SIG-M5 (cell line): ENCODE measurements around the gene PELI2.

Source experiments
- DNase-seq: peaks from one replicate; lab custom pipeline; 2025; lab: John Stamatoyannopoulos, UW

The PELI2 gene

DNA sequence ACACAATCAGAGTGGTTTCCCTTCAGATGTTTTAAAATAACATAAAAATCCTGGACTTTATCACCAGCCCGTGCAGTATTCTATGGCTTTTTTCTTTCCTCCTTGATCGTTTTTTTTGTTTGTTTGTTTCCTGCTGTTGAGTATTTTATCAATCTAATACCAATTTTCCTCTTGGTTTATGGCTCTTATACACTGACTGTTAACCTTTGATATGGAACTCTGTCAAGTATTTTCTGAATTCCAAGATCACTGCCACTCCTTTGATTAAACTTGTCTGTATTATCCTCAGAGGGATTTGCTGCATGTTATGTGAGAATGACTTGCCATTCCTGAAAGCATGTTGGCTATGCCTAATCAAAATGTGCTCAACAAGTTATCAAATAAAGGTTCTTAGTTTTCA, 88.4 kb downstream of the PELI2 start:
- DNase-seq, result no peak

GRCh38 chr14:56207626-56208292, 89.5 kb downstream of the PELI2 start:
- no peak for DNase-seq

- DNase-seq, result no peak
Observed at GRCh38 chr14:56208520-56208919, 90.3 kb downstream of the PELI2 start.

DNA sequence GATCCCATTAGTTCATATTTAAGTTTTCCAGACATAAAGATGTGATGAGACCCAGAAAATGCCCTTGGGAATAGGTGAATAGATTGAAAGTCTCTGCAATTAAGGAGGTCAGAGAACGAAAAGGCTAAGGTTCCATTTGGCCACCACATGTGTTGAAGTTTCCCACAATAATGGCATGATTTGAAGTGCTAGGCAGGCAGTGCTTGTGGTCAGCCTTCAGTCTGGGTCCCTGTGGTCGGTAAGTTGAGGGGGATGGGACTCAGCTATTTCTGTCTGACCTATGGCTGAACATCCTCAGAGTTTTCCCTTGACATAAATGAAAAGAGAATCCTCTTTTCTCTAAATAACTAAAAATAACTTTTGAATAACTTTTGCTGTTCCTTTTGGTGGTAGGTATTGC, 92.4 kb downstream of the PELI2 start:
- no peak for DNase-seq

DNA sequence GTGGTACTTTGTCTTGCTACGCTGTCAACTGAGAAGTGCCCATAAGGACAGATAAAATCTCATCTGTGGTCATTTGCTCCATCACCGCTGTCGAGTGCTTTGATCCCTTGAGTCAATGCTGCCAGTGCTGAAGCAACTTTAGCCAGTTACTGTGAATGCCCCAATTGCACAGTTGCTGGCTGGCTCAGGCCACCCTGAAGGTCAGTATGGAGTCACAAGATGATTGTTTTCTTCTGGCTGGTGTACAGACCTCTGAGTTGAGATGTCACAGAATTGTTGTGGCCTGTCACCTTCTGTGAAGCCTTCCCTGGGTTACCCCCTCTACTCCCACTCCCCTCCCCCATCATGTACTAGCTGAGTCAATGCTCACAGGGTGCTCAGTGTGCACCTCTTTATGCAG, 92.9 kb downstream of the PELI2 start:
- no peak for DNase-seq

DNA sequence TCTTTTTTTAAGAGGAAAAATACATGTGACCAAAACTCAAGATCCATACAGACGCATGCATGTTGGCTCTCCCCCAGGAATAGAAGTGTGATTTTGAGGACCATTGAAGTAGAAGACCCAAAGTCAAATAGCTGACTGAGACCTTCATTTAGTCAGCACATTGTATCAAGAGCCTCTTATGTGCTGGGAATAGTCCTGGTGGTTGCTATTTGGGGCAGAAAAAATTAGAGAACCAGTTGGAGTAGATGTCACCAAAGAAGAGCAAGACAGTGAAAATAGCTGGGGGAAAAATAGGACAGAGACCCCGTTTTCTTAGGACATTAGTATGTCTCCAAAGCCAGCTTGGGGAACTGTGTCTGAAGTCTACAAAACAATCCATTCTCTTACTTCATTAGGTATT, 93.6 kb downstream of the PELI2 start:
- no peak for DNase-seq

GRCh38 chr14:56212521-56212920, 94.3 kb downstream of the PELI2 start:
- no peak for DNase-seq

- DNase-seq, result no peak
Observed at GRCh38 chr14:56213306-56213705, 95.1 kb downstream of the PELI2 start.

- no peak for DNase-seq
Observed at GRCh38 chr14:56215180-56215579, 97.0 kb downstream of the PELI2 start.

DNA sequence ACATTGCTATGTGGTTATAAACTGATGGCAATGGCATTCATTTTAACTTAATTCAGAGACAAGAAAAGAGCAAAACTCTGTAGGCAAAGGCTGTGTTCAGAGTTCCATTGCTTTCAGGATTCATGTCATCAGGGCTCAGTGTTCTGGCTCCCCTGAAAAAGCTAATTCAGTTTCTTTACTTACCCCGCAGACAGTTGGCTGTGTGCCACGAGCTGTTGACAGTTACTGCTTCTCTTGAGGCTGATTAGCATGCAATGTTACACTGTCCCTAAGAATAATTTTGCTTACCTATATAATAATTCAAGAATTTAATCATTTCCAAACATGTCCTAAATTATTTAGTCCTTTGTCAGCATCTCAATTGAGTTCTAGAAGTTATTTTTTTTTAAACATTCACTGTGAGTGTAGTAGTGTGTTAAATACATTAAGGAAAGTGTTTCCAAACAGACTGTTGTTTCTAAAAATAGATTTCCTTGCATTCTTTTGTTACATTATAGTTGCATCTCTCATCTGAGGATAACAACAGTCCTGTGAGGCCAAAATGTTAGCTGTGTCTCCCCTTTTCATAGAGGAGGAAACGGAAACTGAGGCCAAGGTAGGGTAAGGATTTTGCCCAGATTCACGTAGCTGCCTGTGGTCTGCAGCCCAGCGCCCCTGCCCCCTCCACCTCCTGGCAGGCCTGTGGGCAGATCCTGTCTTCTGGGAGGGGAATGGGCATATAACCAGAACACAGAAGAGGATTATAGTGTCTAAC, 98.6 kb downstream of the PELI2 start:
- DNase-seq, result no peak

DNA sequence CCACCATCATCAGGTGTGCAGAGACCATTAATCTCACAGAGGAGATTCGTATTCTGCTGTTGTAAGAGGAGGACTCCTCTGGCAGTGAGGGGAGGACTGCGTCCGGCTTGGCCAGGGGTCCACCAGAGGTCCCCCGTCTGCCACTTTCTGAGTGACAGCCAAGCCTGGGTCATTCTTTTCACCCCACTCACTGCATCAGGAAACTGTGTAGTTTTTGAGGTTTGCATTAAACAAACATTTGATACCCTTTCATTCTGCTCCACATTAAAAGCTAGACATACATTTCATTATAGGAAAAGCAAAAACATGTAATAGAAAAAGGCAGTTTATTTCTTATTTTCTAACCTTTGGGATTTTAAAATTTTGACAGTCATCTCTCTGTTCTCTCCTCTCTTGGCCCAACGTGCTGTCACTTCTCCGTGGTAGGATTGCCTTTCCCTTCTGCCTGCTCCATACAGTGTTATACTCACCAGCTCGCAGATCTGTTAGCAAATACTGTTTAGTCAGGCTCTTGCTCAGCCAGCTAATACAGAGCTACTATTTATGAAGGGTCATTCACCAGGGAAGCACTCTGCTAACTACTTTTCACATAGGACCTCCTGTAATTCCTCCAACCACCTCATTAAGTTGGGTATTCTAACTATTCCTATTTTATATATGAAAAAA, 99.3 kb downstream of the PELI2 start:
- no peak for DNase-seq

DNA sequence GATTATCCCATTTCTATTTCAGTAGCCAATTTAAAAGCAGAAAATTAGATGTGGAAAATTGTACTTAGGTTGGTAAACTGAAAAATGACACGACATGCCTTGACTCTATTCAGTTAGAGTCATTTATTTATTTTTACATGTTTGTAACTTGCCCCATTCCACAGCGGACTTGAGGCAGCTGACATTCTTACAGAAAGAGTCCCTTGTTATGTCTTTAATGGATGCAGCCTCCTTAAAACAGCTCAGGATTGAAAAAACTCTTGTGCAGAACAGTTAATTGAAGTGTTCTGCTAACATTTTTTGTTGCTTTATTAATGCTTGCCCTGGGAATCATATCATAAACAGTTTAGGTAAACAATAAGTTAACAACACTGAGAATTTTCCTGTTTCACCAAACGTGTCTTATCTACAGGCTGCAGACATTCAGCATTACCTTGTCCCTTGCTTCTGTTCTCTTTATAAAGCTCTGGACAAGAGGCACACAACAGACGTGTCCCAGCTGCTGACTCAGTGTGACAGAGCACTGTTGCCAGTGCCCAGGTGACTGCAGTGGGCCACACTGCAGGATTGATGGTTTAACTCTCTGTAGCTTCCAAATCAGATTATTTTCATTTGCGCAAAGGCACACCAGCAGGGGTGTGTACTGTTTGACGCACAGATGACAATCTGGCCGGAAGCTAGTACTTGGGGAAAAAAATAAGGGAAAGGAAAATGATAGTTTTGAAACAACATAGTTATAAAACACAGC, 101.6 kb downstream of the PELI2 start:
- no peak for DNase-seq

DNA sequence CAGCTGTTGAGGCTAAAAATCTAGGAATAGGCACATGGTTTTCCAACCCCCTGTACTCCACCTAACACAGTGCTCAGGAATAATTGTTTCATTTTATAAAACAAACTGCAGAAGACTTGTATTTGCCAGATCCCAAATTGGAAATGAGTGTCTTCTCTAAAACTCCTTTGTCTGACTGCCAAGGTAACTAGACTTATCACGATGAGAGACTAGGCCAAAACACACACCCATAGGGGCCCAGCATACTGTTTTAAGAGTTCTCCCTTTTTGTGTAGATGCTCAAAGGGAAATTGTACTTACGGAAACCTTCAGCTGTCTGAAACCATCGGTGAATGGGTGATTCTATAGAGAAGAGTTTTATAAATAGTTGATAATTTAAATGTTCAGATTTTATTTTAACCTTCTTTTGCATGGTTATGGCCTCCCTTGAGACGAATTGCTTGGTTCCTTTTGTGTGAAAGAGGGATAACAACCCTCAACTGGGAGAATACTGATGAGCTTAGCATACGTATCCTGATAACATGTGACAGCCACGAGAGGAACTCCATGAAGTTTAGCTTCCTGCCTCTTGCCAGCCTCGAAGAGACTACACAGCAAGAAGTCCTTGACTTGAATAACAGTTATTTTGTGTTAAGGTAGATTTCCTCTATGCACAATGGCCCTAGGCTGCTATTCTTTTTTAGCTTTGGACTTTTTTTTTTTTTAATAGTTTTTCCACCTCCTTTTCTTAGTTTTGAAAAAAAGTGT, 103.3 kb downstream of the PELI2 start:
- DNase-seq, result no peak

- DNase-seq, result no peak
Observed at GRCh38 chr14:56224229-56224628, 106.0 kb downstream of the PELI2 start.

DNA sequence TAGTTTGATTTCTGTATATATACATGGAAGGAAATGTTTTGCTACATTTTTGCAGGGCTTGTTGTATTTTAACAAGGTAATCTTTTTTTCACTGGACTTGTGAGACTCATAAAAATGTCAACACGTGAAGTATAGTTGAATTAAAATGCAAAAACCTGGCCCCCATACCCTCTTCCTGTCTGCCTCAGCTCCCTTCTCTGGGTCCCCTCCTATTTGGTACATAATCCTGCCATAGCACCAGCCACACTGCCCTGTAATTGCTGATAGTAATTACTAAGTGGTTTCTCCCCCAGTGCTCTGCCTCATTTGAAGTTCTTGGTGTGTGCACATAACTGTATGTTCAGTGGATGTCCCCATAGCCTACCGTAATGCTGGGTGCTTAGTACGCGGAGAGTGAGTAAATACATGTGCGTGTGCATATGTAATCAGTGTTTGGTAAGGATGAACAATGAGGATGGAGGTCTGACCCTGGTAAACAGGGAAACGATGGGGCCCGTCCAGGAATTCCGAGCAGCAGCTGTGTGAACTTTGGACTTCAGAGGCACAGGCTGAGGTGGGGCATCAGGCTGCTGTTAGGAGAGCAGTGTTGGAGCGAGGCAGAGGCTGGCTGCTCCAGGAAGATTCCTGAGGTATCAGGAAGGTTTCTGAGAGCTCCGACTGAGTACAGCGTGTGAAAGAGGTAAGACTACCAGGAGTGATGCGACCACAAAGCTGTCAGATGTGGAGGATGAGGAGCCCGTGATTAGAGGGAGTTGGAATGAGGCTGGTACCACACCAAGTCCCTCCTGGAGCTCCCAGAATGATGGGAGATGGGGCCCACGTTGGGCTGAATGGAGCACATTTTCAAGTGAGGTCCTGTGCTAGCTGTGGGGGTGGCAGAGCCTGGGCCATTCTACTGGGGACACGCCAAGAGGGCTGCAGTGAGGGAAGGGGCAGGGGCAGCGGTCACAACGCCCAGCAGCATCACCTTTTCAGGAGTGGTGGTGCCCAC, 106.8 kb downstream of the PELI2 start:
- DNase-seq, result no peak

- DNase-seq, result no peak
Observed at GRCh38 chr14:56235388-56235787, 117.2 kb downstream of the PELI2 start.

DNA sequence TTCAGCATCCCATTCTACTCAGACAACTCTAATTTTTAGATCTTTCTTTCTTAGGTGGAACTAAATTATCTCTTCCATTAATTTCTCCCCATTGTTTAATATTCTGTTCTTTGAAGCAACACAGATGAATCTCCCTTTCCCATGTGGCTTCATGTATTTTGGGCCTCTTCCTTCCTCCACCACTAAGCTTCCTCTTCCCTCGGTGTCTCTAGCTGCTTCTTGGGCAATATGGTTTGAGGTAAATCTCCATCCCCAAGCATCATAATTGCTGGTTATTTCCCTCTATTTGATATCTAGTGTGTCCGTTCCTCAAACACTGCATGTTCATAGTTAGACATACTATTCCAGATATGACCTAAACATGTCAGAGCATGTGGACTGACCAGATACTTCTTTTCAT, 119.2 kb downstream of the PELI2 start:
- DNase-seq, result no peak

- DNase-seq, result no peak
Observed at GRCh38 chr14:56241461-56241860, 123.2 kb downstream of the PELI2 start.

DNA sequence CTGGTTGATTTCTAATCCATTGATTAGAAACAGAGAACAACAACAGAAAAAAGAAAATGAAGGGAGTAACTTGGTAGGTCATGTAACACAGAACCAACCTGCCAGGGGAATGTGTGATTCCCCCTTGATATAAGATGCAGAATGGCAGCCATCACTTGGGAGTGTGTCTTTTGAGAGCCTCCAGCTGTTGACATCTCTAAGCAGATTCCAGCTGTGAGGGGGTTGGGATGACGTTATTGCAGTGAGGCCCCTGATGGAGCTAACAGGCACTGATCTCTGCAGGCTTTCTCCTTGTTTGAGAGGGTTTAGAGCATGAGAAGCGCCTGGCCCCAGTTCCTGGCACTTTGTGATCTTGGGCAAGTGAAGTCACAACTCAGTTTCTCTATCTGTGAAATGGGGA, 124.9 kb downstream of the PELI2 start:
- DNase-seq, result no peak

DNA sequence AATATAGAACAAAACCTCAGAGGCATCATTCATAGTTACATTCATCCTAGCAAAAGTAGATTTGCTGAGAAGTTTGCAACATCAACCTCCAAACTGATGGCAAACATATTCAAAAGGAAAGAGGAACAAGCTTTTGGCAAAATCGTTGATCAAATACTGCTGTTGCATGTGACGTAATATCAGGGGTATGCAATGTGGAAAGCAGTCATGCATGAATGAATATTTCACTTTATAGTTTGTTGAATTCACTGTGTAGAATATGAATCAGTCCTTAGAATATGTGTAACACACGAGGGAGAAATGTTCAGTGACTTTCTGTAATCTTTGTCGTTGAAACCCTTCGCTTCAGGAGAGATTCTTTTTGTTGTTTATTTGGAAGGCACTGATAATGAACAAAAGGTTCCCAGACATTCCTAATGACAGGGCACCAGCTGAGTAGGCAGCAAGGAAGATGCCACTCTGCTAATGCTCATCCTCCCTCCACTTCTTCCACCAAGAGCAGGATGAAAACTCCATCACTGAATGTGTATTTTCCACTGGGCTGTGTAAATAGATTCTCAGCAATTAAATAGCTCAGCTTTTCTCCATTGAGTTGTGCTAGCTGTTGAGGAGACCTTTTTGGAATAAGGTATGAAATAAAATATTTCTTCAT, 126.1 kb downstream of the PELI2 start:
- peak; percentile 72 for DNase-seq
